DMS153 (cell line): ENCODE results near the gene RNF8.
A peak's percentile ranks its signal among the peaks of the same experiment; 100 is the strongest.
"Not testable (repeated sequence)": the region's sequence is repeated elsewhere in the genome, so short reads cannot be mapped to it uniquely, and the experiment has no call there.

ENCODE experiments used
- DNase-seq: peaks from one replicate; lab custom pipeline; 2025; lab: John Stamatoyannopoulos, UW

Gene RNF8, protein sequence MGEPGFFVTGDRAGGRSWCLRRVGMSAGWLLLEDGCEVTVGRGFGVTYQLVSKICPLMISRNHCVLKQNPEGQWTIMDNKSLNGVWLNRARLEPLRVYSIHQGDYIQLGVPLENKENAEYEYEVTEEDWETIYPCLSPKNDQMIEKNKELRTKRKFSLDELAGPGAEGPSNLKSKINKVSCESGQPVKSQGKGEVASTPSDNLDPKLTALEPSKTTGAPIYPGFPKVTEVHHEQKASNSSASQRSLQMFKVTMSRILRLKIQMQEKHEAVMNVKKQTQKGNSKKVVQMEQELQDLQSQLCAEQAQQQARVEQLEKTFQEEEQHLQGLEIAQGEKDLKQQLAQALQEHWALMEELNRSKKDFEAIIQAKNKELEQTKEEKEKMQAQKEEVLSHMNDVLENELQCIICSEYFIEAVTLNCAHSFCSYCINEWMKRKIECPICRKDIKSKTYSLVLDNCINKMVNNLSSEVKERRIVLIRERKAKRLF

DNA sequence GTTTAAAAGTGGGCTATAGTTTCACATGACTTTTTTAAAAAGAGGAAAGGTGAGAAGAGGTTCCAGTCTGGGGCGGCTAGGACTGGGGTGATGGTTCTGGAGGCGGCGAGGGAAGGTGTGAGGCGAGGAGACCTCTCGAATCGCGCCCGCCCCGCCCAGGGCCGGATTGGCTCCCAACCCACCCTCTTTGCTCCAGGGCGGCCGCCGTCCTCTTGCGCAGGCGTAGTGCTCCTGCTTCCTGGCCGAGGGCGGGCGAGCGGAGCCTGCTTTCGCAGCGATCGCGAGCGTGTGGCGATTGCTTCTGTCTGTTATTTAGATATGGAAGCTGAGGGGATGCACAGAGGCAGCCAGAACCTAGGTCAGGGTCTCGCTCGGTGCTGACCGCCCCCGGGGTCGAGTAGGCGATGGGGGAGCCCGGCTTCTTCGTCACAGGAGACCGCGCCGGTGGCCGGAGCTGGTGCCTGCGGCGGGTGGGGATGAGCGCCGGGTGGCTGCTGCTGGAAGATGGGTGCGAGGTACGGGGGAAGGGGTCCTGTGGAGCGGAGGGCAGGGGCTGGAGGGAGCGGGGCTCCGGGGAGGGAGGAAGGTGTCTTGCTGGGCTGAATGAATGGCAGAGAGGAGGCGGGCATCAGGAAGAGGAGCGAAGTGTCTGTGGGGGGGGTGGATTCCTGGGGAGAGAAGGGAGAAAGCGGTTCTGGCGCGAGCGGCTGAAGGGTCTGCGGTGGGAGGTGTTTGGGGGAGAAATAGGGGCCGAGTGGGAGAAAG is at the start of gene RNF8:
TSS of gene RNF8 (plus strand) at position 223 of the 765 bp plus-strand sequence. CDS start at position 405, 182 bp downstream.
- peak; percentile 41 for DNase-seq

DNA sequence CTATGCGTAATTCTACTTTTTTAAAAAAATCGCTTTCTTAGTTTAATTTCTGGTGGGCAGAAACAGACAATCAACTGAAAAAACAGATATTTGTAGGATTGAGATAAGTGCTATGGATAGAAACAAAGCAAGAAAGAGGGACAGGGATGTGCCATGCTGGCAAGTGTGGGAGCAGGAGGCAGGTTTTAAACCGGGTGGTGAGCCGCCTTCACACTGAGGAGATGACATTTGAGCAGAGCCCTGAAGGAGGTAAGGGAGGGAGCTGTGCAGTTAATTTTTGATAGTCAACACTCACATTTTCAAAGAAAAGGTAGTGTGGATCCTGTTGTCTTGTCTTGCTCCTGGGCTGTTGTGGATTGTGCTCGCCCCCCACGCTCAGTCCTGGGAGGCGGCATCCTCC is 49.0 kb upstream of the RNF8 start:
- DNase-seq, result no peak

DNA sequence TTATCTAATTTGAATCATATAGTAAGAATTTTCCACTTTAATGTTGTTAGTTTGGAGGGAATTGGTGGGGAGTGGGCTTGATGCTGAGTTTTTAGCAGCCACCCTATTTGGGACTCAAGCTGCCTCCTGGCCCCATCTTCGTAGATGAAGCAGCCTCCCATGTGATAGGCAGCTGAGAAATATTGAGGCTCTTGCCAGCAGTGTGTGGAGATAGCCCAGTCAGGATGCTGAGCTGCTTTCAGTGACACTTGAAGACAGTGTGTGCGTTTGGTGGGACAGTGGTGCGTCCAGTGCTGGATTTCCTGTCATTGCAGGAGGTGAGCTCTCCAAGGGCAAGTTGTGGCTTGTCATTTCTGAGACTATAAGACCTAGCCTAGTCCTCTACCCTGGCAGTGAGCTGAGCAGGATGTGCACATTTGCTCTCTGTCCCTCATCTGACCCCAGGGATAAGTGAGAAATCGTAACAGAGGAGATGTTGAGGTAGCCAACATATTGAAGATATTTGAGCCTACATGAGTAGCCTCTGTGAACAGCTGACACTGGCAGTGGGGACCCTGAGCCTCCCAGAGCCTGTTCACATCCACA is 47.9 kb upstream of the RNF8 start:
- peak; percentile 12 for DNase-seq

DNA sequence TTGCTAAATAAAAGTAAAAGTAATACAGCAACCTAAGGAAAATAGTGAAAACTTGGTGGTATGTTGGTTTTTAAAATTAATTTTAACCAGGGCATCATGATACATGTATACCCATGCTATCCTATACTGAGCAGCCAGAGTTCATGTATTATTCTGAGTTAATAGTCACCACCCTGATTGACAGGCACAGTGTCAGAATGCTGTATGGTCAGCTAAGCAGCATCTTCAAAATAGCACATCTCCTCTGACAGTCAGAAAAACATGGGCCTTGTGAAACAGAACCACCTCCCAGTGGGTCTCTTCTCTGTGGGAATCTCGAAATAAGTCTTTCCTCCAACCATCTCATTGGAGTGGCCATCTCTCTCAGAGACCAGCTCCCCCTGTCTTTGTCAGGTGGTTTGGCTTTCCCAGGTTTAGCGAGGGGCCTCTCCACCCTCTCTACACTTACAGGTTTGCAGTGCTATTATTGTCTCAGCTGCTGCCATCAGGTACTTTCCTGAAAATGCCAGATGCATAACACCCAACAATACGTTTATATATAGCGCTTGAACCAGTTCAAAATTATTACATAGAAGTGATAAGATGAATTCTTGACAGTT is 47.1 kb upstream of the RNF8 start:
- no peak for DNase-seq

DNA sequence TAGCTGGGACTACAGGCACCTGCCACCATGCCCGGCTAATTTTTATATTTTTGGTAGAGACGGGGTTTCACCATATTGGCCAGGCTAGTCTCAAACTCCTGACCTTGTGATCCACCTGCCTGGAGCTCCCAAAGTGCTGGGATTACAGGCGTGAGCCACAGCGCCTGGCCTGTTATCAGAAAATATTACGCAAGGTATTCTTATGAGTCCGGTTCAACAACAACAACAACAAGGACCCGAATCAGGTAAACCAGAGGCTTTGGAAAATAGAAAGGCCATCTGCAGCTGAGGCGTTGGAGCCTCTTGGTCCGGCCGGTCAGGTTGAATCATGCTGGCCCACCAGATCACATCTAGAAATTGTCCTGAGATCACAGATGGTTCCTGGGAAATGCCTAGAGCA is 46.3 kb upstream of the RNF8 start:
- not testable (repeated sequence) for DNase-seq

DNA sequence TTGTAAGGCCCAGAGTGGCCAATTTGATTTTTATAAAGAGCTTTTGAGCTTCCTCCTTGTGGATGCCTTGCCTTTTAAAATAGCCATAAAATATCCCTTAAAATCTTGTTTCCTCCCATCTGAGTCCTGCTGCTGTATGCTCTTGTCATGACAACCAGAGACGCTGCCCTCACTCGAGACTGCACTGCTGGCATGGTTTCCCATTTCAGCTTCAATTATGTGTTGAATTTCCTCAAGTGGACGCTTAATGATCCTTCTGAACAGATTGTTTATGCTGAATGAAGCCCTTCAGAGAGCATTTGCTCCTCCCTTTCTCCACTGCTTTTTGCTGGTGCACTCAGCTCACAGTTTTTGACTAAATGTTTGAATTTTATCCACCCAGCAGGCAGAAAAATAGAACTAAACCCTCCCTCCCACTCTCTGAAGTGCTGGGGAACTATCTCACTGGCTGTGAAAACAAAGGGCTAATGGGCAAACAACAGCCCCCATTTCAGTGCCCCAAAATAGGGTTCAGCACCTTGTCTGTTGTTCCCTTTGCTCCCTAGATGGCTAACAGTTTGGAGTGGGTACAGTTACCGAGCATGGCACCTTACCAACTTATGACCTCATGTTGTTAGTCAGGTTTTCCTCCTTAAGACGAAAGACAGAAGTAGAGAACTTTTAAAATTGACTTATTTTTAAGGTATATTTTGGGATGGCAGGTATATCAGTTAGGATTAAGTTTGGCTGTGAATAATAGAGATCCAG is 45.5 kb upstream of the RNF8 start:
- DNase-seq, result peak; percentile 87

DNA sequence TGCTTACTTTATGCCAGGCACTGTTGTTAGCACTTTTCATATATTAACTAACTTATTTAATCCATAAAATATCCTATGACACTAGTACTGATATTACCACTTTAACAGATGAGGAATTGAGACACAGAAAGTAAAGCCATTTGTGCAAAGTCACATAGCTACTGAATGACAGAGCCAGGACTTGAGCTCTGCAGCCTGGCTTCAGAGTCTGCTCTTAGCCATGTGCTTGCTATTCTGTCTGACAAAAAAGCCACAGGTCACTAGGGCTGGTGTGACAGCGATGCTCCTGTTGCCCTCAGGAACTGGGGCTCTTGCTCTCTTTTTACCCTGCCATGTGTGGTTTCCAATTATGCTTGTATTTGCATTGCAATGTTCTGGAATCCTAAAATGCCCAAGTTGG is 44.7 kb upstream of the RNF8 start:
- DNase-seq, result no peak

DNA sequence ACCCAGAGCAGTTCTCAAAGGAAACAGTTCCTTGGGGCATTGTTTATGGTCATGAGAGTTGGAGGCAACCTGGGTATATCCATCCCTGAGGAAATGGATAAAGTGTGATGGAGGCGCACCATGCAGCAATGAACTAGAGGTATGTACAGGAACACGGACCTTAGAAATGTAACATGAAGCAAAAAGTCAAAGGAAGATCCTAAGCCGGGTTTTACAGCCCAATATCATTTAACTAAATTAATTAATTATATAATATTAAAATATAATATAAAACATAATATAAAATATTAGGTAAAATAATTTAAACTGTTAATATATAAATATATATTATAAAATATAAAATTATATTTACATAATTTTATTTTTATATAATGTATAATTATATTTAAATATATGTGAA is 44.1 kb upstream of the RNF8 start:
- DNase-seq, result no peak

DNA sequence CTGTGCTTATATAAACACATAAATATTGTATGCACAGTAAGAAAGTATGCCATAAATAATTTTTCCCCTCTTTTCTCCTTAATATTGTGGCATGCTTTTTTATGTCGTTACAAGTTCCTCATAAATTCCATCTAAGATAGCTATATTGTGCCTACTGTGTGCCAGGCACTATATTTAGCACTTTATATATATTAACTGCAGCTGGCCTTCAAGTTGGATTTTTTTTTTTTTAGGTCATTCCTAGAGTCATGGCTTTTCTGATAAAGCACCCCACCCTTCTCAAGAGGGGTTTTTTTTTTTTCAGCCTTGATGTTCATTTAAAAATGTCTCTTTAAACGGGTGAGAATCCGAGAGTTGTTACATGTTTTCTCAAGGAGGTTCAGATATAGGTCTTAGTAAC is 42.8 kb upstream of the RNF8 start:
- no peak for DNase-seq

DNA sequence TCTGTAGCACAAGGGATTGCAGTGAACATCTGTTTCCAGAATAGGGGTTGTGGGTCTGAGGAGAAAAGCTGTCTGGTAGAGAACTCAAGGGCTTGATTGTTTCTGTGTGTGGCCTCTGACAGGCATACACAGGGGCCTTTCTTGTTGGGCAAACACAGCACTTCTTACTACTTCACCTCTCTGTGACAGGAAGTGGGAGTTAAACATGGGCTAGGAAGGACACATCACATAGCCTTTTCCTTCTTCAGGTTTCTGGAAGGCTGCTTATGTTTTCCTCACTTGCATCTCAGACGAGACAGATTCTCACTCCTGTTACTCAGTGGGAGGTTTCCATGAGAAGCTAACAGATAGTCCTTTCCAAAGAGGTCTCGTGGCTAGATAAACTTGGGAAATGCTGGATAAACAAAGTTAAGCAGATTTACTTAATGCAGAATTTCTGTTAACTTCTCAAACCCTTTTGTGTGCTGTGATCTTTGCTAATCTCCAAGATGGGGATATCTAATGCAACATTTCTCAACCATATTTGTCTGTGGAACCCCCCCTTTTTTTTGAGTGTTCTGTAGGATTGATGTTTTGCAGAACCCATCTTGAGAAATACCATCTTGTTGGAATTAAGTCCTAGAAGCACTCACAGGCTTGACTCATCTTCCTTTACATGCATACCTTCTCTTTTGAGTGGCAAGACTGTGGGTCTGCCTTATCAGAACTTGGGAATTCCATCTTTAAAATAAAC is 41.9 kb upstream of the RNF8 start:
- no peak for DNase-seq

DNA sequence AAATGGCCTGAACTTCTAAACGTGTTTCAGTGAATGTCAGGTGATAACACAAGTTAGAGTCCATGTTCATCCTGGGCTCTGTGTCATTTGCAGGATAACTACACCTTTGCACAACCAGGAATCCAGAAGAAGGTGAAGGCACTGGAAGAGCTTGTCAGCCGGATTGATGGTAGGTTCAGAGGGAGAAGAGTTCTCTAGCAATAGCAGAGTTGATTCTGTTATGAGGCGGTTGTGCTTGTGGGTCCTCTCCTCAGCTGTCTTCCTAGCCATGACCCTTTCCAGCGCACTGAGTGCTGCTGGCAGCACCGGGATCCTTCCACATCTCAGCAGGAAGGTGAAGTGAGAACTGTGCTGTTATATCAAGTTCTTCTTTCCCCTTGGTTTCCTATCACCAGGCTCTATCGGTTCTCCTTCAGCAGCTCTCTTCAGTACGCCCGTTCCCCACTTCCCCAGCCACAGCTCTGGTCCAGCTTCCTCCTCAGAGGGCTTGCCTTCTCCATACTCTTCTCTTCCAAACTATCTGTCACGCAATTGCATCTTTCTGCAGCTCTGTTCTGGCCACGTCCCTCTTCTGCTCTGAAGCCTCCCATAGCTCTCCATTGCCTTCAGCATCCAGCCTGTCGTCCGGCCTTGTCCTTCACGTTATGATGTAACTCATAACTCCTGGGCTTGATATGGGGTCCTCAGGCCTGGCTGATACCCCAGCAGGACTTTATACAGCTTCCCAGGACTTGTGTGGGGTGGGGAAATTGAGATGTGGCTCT is 39.9 kb upstream of the RNF8 start:
- no peak for DNase-seq

DNA sequence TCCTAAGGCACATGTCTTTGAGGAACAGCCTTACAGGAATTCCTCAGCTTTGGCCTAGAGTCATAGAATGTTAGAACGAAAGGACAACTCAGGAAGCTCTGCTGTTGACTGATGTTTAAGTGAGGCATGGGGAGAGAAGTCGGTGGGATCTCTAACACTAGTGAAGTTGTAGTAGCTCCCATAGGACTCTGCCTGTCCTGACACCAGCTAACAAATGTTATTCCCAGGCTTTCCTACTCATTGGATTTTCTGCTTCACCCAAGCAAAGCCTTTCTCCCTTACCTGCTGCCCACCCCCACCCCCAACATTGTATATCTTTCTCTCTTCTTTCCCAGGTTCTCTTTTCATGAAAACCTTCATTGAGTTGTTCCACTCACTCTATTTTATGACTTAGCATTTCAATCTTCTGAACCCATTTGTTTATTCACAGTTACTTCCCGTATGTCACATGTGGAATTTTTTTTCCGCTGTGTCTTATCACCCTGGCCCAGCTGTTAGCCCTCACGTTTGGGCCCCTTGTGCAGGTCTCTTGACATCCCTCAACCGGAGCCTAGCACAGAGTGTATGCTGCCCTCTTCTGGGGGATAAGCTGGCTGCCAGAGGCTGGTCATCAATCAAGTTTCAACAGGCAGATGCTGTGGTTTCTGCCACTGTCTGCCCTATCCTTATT is 39.2 kb upstream of the RNF8 start:
- no peak for DNase-seq

DNA sequence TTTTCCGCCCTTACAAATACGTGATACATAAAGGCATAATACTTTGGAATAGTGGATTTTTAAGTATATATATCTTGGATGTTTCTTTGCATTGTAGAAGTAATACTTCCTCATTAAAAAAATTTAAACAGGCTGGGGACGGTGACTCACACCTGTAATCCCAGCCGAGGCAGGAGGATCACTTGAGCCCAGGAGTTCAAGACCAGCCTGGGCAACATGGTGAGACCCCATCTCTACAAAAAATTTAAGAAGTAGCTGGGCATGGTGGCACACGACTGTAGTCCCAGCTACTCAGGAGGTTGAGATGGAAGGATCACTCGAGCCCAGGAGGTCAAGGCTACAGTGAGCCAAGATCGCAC is 38.6 kb upstream of the RNF8 start:
- no peak for DNase-seq

DNA sequence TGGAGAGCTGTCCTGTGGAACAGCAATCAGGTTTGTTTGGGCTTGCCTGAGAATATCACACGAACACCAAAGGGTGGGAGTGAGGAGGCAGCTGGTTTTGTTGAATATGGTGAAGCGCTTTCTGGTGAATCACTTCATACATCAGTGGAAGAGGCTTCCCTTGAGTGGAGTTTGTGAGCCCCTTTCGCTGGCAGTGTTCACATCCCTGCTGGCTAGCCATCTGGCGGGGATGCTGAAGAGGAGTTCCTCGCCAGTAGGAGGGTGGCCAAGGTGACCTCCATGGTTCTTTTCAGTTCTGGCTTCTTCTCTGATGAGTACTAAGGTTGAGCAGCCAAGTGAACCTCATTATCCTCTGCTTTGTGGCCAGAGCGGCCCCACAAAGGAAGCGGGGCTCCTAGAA is 37.7 kb upstream of the RNF8 start:
- no peak for DNase-seq

DNA sequence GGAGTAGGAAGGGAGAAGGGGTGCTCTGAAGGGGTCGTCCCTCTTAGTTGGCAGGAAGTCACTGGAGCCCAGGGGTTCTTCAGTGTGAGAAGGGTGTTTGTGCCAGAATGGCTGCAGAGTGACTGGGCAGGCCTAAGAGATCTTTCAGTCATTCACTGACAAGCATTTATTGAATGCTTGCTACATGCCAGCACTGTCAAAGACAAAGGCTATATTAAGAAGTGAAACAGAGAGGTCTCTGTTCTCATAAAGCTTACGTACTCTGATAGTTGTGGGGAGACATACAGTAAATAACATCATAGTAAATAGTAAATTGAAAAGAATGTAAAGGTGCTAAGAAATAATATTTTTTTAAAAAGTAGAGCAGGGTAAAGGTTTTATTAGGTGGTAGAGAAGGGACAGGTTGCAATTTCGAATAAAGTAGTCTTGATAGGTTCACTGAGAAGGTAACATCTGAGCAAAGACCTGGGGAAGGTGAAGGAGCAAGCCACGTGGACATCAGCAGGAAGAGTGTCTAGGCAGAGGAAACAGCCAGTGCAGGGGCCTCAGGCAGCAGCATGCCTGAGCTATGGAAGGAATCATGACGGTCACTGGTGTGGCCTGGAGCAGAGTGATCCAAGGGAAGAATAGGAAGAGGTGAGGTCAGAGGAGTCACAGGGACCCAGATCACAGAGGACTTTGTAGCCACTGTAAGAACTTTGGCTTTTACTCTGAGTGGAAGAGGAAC is 36.3 kb upstream of the RNF8 start:
- DNase-seq, result no peak

DNA sequence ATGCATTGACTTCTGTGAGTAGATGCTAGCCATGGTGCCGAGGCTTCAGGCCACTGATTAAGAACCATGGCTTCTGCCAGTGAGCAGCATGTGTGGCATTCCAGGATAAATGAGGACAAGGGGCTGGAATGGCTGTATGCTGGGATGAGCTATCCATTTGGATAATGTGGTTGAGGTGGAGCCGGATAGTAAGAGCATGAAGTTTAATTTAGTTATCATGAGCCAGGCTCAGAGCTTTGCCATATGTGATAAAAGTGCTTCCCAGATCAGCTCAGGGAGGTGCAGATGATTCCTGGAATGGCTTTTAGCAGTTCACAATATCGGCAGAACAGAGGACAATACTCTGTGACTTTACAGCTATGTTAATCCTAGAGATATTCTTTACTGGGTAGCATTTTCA is 34.6 kb upstream of the RNF8 start:
- DNase-seq, result no peak

DNA sequence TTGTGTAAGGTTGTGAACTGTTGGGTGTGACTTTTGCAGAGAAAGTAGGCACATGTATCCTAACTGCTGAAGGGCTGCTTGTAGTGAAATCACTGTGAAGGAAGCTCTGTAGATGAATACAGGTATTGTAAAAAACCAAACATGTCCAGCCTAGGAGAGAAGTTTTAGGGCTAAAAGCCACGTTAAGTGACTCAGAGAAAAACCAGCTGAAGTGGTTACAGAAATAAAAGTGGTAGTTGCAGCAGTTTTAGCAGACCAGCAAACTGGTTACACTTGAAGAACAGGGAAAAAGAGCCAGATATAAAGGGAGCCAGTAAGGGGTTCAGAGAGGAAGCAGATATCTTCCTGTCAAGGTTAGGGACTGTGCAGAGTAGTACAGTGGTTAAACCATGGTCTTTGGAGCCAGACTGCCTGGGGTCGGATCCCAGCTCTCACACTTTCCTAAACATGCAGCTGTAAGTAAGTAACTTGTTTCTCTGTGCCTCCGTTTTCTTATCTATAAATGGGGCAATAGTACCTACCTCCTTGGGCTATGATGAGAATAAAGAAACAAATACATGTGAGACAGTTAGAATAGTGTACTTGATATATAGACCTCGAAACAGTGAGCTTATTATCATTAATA is 33.8 kb upstream of the RNF8 start:
- no peak for DNase-seq

DNA sequence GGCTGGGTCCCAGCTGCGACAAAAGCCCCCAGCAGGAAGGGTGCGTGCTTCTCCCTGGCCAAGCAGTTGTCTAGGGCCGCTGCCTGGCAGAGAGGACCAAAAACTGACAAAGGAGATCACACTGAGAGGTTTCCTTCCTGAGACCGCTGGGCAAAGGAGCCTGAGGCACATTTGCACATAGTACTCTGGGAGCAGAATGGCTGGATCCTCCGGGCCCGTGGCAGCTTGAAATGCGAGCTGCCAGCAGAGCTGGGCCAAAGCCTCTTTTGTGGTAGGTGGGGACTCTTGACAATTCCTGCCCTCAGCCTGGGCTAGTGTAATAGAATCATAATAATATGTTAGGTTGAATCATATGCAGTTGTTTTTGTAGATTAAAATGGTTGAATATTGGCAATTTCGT is 33.1 kb upstream of the RNF8 start:
- DNase-seq, result no peak

DNA sequence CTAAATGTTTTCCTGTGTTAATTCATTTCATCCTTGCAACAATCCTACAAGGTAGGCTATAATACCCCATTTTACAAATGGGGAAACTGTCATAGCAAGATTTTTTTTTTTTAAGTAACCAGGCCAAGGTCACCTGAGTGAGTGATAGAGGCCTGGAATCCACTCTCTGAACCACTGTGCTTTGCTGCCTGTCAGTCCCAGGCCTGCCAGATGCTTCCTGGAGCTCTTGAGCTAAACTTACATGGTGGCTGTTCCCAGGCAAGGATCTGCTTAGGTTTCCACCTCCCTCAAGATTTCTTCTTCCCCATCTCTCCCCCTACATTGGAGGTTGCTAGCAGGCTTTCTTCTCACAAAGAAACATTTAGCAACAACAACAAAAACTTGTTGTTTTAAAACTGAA is 32.7 kb upstream of the RNF8 start:
- DNase-seq, result no peak
